Activated CD8-positive, alpha-beta memory T cell treated with anti-CD3 and anti-CD28 coated beads, Interleukin-2, amount 10 ng/mL, durations not matched to agents 7 days and 5 days (primary cell): ENCODE measurements around the gene ARL15. TPM values are rescaled to one million over a fixed set of nuclear protein-coding genes. Genes with fewer than 3 reads are reported as not detected.
A peak's percentile ranks its signal among the peaks of the same experiment; 100 is the strongest.

ENCODE experiments used
- ATAC-seq: fragments of 150-1000 bp; cut with Tn5 transposase; one replicate; pipeline ENCODE4 v1.10.0; 2021; ENCODE audit warnings: moderate library complexity
- CTCF ChIA-PET: fragments of 350-600 bp; sonication (Branson Sonifier 250); formaldehyde crosslinking; loops from one replicate; lab custom pipeline; 2021; ENCODE audit warnings: antibody characterized with exemption; lab: Charles Lee
- DNase-seq: peaks from one replicate; pipeline ENCODE4 v3.0.0-alpha.2; 2020
- H3K27ac Mint-ChIP-seq: one replicate; pipeline ENCODE4 v1.8.0; 2021; ENCODE audit warnings: mild to moderate bottlenecking, mixed read lengths
- H3K27me3 Mint-ChIP-seq: one replicate; pipeline ENCODE4 v1.8.0; 2021; ENCODE audit warnings: mixed read lengths
- H3K36me3 Mint-ChIP-seq: one replicate; pipeline ENCODE4 v1.8.0; 2021; ENCODE audit warnings: mild to moderate bottlenecking, mixed read lengths
- H3K4me1 Mint-ChIP-seq: one replicate; pipeline ENCODE4 v1.8.0; 2021; ENCODE audit warnings: mixed read lengths
- H3K4me3 Mint-ChIP-seq: one replicate; pipeline ENCODE4 v1.8.0; 2021; ENCODE audit warnings: mild to moderate bottlenecking, moderate library complexity, mixed read lengths
- H3K9me3 Mint-ChIP-seq: one replicate; pipeline ENCODE4 v1.8.0; 2022; ENCODE audit warnings: low read depth, mixed read lengths
- total RNA-seq, 2 experiments: library from RNA; stranded (reverse); gene quantifications; one replicate each; pipeline ENCODE4 v1.2.3, GENCODE V29; 2021

Gene ARL15
- total RNA-seq, 2 experiments from 2014 or later: 10.6 to 12.6 TPM

GRCh38 chr5:54325610-54326311 is 15.4 kb upstream of the ARL15 start:
- DNase-seq: no peak
- Mint-ChIP-seq H3K36me3 (no peaks in the 10 kb centered on the region), H3K27me3 (peaks cover 21% of the 10 kb centered on the region), H3K27ac (no peak overlapping the region), H3K9me3 (no peaks in the 10 kb centered on the region), H3K4me1 (peaks cover 7% of the 10 kb centered on the region), H3K4me3 (no peak overlapping the region)
- CTCF ChIA-PET: interaction anchor here (1.3 kb wide), 1 partner anchor 21 kb away, joined by 3 read pairs; no protein-coding TSS in a partner anchor
- ATAC-seq: no peak

GRCh38 chr5:54325272-54325609 is 14.9 kb upstream of the ARL15 start:
- H3K4me3 Mint-ChIP-seq: no peak overlapping the region
- CTCF ChIA-PET: no interaction called here
- H3K27ac Mint-ChIP-seq: no peak overlapping the region
- no peak for ATAC-seq
- H3K27me3 Mint-ChIP-seq: peaks cover 24% of the 10 kb centered on the region
- H3K36me3 Mint-ChIP-seq: no peaks in the 10 kb centered on the region
- peaks cover 7% of the 10 kb centered on the region for H3K4me1 Mint-ChIP-seq
- DNase-seq: no peak
- H3K9me3 Mint-ChIP-seq: no peaks in the 10 kb centered on the region

GRCh38 chr5:54324651-54325271 is 14.4 kb upstream of the ARL15 start:
- Mint-ChIP-seq H3K4me3 (no peak overlapping the region), H3K4me1 (peaks cover 7% of the 10 kb centered on the region), H3K27me3 (peaks cover 29% of the 10 kb centered on the region), H3K36me3 (no peaks in the 10 kb centered on the region), H3K9me3 (no peaks in the 10 kb centered on the region), H3K27ac (no peak overlapping the region)
- ATAC-seq (no peak), DNase-seq (no peak)
- CTCF ChIA-PET: no interaction called here

GRCh38 chr5:54323495-54323894 is 13.1 kb upstream of the ARL15 start:
- Mint-ChIP-seq H3K9me3 (no peaks in the 10 kb centered on the region), H3K4me1 (peaks cover 7% of the 10 kb centered on the region), H3K27me3 (peaks cover 36% of the 10 kb centered on the region), H3K4me3 (no peak overlapping the region), H3K27ac (no peak overlapping the region), H3K36me3 (no peaks in the 10 kb centered on the region)
- DNase-seq: no peak
- CTCF ChIA-PET: no interaction called here
- ATAC-seq: no peak

GRCh38 chr5:54320256-54320655 is 9.9 kb upstream of the ARL15 start:
- H3K27me3 Mint-ChIP-seq: peaks cover 51% of the 10 kb centered on the region
- H3K4me1 Mint-ChIP-seq: peaks cover under 1% of the 10 kb centered on the region
- DNase-seq: no peak
- no peak for ATAC-seq
- H3K4me3 Mint-ChIP-seq: no peak overlapping the region
- H3K27ac Mint-ChIP-seq: no peak overlapping the region
- H3K36me3 Mint-ChIP-seq: no peaks in the 10 kb centered on the region
- H3K9me3 Mint-ChIP-seq: no peaks in the 10 kb centered on the region
- CTCF ChIA-PET: interaction anchor here (1.2 kb wide), 1 partner anchor 9 kb away, joined by 6 read pairs; no protein-coding TSS in a partner anchor

- peaks cover 59% of the 10 kb centered on the region for H3K27me3 Mint-ChIP-seq
- ATAC-seq: no peak
- DNase-seq: no peak
- H3K9me3 Mint-ChIP-seq: no peaks in the 10 kb centered on the region
- CTCF ChIA-PET: no interaction called here
- no peak overlapping the region for H3K4me3 Mint-ChIP-seq
- no peak overlapping the region for H3K27ac Mint-ChIP-seq
- H3K4me1 Mint-ChIP-seq: peaks cover 4% of the 10 kb centered on the region
- no peaks in the 10 kb centered on the region for H3K36me3 Mint-ChIP-seq
These were observed 7.3 kb upstream of the ARL15 start for GRCh38 chr5:54317511-54318260.

GRCh38 chr5:54315736-54316528 is 5.6 kb upstream of the ARL15 start:
- ATAC-seq (no peak), DNase-seq (no peak)
- H3K9me3 Mint-ChIP-seq: no peaks in the 10 kb centered on the region
- peaks cover 8% of the 10 kb centered on the region for H3K4me1 Mint-ChIP-seq
- CTCF ChIA-PET: interaction anchor here (0.6 to 1.8 kb wide), 2 partner anchors 77 to 174 kb away, joined by 3 read pairs; no protein-coding TSS in a partner anchor
- no peaks in the 10 kb centered on the region for H3K36me3 Mint-ChIP-seq
- peaks cover 60% of the 10 kb centered on the region for H3K27me3 Mint-ChIP-seq
- no peak overlapping the region for H3K27ac Mint-ChIP-seq
- no peak overlapping the region for H3K4me3 Mint-ChIP-seq

GRCh38 chr5:54313311-54314270 is 3.2 kb upstream of the ARL15 start:
- peaks cover 43% of the 10 kb centered on the region for H3K27me3 Mint-ChIP-seq
- ATAC-seq (no peak), DNase-seq (no peak)
- no peak overlapping the region for H3K27ac Mint-ChIP-seq
- H3K4me1 Mint-ChIP-seq: peaks cover 17% of the 10 kb centered on the region
- CTCF ChIA-PET: interaction anchor here (3.2 kb wide), 1 partner anchor 106 kb away, joined by 11 read pairs; no protein-coding TSS in a partner anchor
- no peak overlapping the region for H3K4me3 Mint-ChIP-seq
- no peaks in the 10 kb centered on the region for H3K9me3 Mint-ChIP-seq
- H3K36me3 Mint-ChIP-seq: no peaks in the 10 kb centered on the region

GRCh38 chr5:54312499-54312898 is 2.1 kb upstream of the ARL15 start:
- Mint-ChIP-seq H3K36me3 (no peaks in the 10 kb centered on the region), H3K4me3 (no peak overlapping the region), H3K9me3 (no peaks in the 10 kb centered on the region), H3K27ac (no peak overlapping the region), H3K4me1 (peaks cover 19% of the 10 kb centered on the region), H3K27me3 (peaks cover 34% of the 10 kb centered on the region)
- CTCF ChIA-PET: interaction anchor here (1.1 to 3.2 kb wide), 6 partner anchors 8 to 555 kb away, joined by 3 to 12 read pairs (median 6); no protein-coding TSS in a partner anchor
- ATAC-seq (no peak), DNase-seq (no peak)

GRCh38 chr5:54311176-54311677 is 854 bp upstream of the ARL15 start:
- no peak for ATAC-seq
- H3K4me1 Mint-ChIP-seq: peaks cover 19% of the 10 kb centered on the region
- no peaks in the 10 kb centered on the region for H3K36me3 Mint-ChIP-seq
- H3K27ac Mint-ChIP-seq: peak overlapping the region; percentile 89
- no peaks in the 10 kb centered on the region for H3K9me3 Mint-ChIP-seq
- H3K27me3 Mint-ChIP-seq: peaks cover 26% of the 10 kb centered on the region
- CTCF ChIA-PET: interaction anchor here (0.6 to 3.2 kb wide), 12 partner anchors 9 to 1615 kb away, joined by 3 to 12 read pairs (median 4); no protein-coding TSS in a partner anchor
- no peak for DNase-seq
- H3K4me3 Mint-ChIP-seq: peak overlapping the region; percentile 78

- no peaks in the 10 kb centered on the region for H3K36me3 Mint-ChIP-seq
- H3K4me3 Mint-ChIP-seq: peak overlapping the region; percentile 78
- peaks cover 19% of the 10 kb centered on the region for H3K4me1 Mint-ChIP-seq
- CTCF ChIA-PET: interaction anchor here (0.8 to 2.4 kb wide), 4 partner anchors 66 to 180 kb away, joined by 3 to 12 read pairs (median 5); no protein-coding TSS in a partner anchor
- peak; percentile 57 for DNase-seq
- peak; percentile 32 for ATAC-seq
- peak overlapping the region; percentile 89 for H3K27ac Mint-ChIP-seq
- H3K9me3 Mint-ChIP-seq: no peaks in the 10 kb centered on the region
- H3K27me3 Mint-ChIP-seq: peaks cover 16% of the 10 kb centered on the region
These were observed 511 bp downstream of the ARL15 start for GRCh38 chr5:54309691-54310432.
